GOT3 (cell line): Measurements from ENCODE around the gene XAB2.

Source experiments
- DNase-seq: peaks from one replicate; lab custom pipeline; 2025; ENCODE audit warnings: mixed read lengths; lab: John Stamatoyannopoulos, UW

Gene XAB2

DNA sequence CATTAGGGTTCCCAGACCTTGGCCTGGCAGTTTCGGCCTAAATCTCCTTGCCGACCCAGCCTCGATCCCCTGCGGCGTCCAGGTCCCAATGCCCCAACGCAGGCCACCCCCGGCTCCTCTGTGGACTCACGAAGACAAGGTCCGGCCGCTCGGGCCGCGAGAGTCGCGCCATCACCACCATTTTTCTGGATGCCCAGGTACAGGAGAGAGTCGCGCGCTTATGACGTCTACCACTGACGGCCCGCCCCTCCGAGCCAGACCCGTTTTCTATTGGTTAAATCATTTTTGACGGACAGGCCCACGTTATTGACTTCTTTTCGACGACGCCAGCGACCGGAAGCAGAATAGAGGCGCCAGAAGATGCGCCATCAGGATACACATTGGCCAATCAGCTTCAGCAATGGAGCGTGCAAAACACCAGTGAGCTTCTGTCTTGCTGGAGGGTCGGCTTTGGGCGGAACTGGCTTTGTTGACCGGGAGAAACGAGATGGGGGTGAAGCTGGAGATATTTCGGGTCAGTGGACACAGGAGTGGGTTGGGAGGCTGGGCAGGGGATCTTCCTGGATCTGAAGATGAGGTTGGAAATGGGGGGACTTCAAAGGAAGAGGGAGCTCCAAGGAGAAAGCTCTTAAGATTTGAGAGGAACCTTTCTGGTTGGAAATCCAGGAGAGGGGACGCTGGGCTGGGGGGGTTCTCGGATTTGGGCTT is at the start of gene XAB2, which contains the start of gene PET100:
TSS of gene XAB2 (minus strand) at position 199 of the 708 bp plus-strand sequence. CDS start at position 181, 18 bp downstream.
TSS of gene PET100 (plus strand) at position 447 of the 708 bp plus-strand sequence. CDS start at position 488, 41 bp downstream.
- DNase-seq, result peak; percentile 83

DNA sequence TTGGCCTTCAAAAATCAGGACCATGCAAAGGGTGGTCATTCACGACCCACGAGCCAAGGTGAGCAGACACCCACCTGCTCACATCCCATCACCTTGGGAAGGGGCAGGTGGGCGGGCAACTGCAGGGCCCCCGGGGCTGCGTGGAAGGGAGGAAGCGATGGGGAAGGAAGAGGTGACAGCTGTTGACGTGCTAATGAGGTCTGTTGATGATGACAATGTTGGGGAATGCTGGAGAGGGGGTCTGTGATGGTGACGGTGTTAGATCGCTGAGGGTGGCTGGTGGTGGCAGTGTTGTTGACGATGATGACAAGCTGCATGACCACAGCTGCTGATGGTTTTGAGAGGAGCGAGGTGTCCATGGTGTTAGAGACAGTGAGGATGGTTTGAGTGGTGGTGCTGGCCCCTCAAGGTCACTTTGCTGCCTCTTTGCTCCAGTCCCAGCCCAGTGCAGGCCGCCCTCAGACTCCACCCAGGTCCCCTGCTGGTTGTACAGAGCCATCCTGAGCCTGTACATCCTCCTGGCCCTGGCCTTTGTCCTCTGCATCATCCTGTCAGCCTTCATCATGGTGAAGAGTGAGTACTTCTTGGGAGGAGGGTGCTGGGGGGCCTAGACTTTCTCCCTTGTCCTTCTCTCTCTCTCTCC is 48.4 kb upstream of the XAB2 start:
- no peak for DNase-seq

- DNase-seq, result no peak
These were observed 47.5 kb upstream of the XAB2 start, which contains the start of gene MCEMP1 for GRCh38 chr19:7676854-7677253. Gene MCEMP1, plus strand, starts transcription at chr19:7677090. Its CDS starts 31 bp downstream, at chr19:7677121.

DNA sequence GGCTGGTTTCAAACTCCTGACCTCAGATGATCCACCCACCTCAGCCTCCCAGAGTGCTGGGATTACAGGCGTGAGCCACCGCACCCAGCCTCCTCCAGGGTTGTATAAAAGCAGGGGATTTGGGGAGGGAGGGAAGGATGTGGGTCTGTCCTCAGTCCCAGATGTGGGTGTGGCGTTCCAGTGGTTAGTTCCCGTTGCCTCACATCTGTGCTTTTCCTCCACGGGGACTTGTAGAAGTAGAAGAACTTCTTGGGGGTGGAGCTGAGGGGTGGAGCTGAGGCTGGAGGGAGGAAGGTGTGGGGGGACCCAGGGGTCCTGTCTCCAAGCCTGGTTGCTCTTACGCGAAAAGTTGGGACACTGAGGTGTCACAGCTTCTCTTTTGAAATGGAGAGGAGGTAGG is 47.0 kb upstream of the XAB2 start:
- no peak for DNase-seq

DNA sequence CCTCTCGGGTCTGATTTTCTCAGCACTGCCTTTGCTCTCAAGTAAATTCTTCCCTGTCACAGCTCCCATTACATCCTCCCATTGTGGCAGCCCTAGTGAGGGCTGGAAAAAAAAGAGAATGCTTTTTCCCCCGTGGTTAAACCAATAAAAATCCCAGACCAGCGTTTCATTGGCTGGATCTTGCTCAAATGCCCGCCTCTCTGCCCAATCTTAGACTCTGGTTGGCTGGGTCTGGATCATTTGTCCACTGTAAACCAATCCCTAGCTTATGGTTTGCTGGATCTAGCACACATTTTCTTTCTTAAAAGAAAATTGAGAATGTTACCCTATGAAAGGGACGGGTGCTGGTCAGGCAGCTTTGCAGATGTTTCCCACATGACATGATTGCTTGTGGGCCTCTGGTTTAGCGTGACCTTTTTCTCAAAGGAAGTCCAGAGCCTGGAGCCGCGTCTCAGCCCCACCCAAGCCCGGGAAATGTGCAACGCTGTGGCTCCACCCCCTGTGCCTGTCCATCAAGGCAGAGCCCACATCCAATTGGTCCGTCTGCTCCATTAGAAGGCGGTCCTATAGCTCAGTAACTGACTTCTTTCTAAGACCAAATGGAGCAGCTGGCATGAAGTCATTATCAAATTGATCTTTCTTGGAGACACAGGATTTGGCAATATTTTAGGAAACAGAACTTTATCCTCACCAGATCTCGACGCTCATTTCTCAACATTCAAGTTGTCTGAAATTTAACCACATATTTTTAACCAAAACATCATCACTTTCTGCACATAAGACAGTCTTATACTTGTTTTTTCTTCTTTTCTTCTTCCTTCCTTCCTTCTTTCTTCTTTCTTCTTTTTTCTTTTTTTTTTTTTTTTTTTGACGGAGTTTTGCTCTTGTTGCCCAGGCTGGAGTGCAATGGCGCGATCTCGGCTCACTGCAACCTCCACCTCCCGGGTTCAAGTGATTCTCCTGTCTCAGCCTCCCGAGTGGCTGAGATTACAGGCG is 45.0 kb upstream of the XAB2 start:
- DNase-seq, result no peak

- DNase-seq, result no peak
These were observed 43.2 kb upstream of the XAB2 start for GRCh38 chr19:7672522-7672921.

- no peak for DNase-seq
These were observed 41.4 kb upstream of the XAB2 start for GRCh38 chr19:7670790-7671189.

DNA sequence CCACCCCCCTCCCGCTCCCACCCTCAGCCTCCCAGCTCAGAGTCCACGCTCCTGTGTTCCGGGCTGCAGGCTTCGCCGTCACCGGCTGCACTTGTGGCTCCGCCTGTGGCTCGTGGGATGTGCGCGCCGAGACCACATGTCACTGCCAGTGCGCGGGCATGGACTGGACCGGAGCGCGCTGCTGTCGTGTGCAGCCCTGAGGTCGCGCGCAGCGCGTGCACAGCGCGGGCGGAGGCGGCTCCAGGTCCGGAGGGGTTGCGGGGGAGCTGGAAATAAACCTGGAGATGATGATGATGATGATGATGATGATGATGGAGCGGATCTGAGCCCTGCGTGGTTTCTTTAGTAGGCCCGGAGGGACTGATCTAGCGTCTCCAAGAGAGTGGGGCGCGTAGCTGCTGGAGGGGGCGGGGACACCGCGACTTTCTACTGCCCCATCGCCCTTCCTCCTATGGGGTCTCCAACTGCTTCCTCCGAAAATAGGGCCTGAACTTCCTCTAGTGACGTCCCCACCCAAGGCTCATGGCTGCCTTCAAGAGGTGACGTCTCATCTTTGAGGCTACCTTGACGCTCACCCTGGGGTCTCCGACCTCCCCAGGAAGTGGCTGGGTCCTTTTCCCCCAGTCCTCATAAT is 40.9 kb upstream of the XAB2 start:
- no peak for DNase-seq

GRCh38 chr19:7669641-7670040 is 40.3 kb upstream of the XAB2 start:
- no peak for DNase-seq

- DNase-seq, result no peak
These were observed 39.5 kb upstream of the XAB2 start, which contains the start of gene RETN for GRCh38 chr19:7668842-7669241. Gene RETN, plus strand, starts transcription at chr19:7669049. Its CDS starts 278 bp downstream, at chr19:7669327.

DNA sequence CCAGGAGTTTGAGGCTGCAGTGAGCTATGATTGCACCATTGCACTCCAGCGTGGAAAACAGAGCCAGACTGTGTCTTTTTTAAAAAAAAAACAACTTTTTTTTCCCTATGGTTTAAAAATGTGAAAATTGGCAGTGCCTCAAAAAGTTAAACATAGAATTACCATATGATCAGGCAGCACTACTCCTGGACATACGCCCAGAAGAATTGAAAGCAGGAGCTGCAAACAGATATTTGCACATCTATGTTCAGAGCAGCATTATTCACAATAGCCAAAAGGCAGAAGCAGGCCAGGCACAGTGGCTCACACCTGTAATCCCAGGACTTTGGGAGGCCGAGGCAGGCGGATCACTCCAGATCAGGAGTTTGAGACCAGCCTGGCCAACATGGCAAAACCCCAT is 35.7 kb upstream of the XAB2 start:
- DNase-seq, result no peak

- DNase-seq, result no peak
These were observed 34.4 kb upstream of the XAB2 start for GRCh38 chr19:7663706-7664105.

DNA sequence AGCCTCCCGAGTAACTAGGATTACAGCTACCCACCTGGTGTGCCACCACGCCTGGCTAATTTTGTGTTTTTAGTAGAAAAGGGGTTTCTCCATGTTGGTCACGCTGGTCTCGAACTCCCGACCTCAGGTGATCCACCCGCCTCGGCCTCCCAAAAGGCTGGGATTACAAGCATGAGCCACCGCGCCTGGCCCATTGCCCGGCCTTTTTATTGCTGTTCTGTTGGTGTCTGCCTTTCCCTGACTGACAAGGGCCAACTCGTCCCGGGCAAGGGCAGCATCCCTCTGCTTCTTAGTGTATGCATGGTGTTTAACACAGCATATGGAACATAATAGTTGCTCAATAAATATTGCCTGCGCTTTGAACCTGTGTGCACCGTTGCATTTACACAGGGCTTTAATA is 33.3 kb upstream of the XAB2 start:
- no peak for DNase-seq

DNA sequence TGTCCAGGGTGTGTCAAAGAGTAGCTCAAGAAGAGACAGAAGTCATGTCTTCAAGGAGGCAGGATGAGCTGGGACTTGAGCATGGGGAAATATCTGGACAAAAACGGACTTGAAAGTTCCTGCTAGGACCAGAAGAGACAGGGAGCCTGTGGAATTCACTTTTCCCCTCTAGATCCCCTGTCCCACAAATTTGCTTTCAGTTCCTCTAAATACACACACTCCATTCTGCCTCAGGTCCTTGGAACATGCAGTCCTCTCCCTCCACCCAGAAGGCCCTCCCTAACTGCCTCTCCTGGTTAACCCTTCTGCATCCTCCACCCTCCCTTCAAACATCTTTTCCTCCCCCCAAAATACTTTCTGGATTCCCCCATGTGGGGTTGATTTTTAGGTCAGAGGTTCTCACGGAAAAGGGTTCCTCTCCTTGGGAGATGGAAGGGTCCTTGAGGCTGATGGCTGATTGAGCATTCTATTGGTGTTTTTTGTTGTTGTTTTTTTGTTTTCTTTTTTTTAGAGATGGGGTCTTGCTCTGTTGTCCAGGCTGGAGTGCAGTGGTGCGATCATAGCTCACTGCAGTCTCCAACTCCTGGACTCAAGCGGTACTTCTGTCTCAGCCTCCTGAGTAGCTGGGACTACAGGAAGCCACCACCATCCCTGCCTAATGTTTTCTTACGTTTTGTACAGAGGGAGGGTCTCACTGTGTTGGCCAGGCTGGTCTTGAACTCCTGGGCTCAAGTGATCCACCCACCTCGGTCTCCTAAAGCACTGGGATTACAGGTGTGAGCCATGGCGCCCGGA is 32.6 kb upstream of the XAB2 start:
- DNase-seq, result no peak

DNA sequence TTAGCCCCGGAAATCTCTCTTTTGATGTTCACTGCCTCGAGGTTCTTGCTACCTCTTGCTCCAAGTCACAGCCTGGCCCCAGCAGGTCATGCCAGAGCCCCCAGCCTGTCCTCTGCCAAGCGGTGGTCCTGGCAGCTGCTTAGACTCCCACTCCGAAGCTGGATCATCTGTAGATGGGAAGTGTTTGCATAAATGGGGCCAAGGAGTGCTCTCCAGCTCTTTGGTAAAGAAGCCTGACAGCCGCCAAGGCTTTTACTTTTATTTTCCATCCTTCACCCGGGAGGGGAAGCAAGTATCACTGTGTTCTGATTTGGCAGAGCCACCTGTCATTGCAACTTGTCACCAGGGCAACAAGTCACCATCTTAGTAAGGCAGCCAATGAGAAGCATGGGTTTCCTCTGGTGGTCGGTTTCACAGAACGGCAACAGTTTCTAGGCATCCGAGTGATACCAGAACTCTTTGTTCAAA is 28.9 kb upstream of the XAB2 start:
- no peak for DNase-seq

- DNase-seq, result no peak
These were observed 27.9 kb upstream of the XAB2 start for GRCh38 chr19:7657131-7657751.

DNA sequence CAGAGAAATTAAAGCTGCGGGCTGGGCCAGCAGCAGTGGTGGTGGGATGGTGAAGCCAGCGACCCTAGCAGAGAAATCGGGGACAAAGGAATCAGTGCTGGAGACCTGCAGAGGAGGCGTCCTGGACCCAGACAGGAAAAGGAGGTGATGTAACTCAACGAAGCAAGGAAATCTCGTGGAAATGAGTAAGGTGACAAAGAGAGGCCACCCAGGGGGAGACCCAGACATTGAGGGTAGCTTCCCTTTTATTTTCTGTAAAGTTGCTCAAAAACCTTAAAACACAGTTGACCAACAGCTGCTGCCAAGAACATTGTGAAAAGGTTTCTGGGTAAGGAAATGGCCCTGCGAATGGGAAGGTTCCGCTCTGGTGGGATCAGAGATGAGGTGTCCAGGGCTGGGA is 26.2 kb upstream of the XAB2 start:
- no peak for DNase-seq

GRCh38 chr19:7654401-7654800 is 25.1 kb upstream of the XAB2 start:
- DNase-seq, result no peak

- peak; percentile 55 for DNase-seq
These were observed 22.8 kb upstream of the XAB2 start for GRCh38 chr19:7652061-7652641.

- DNase-seq, result no peak
These were observed 20.8 kb upstream of the XAB2 start for GRCh38 chr19:7650148-7650547.
